Measurements from ENCODE around the gene FYB1.

The FYB1 gene

DNA sequence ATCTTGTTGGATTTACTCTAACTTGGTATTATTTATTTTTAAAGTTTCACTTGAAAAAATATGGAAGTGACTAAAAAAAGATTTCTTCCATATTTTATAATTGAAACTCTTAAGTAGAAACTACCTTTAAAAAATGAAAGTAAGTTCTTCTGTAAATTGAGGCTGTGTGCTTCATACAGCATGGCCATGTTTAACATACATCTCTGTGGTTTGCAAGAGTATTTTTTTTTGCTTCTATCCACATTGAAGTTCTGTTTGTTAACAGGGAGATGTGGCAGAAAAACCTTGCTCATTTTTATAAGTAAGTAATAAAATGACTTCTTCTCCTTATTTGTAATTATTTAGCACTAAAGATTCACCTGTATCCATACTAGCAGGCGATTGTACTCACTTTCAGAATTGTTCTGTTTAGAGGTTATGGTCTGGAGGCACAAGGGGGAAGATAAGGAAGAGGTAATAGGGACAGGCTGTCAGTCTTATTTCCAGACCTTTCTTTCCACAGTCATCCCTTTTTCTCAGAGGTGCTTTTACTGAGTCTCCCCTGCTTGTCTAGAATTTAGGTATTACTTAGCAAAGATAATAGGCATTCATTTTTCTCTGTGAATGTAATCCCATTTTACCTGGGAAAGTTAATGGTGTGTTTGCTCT, 16.0 kb downstream of the FYB1 start:
- no peak for DNase-seq

DNA sequence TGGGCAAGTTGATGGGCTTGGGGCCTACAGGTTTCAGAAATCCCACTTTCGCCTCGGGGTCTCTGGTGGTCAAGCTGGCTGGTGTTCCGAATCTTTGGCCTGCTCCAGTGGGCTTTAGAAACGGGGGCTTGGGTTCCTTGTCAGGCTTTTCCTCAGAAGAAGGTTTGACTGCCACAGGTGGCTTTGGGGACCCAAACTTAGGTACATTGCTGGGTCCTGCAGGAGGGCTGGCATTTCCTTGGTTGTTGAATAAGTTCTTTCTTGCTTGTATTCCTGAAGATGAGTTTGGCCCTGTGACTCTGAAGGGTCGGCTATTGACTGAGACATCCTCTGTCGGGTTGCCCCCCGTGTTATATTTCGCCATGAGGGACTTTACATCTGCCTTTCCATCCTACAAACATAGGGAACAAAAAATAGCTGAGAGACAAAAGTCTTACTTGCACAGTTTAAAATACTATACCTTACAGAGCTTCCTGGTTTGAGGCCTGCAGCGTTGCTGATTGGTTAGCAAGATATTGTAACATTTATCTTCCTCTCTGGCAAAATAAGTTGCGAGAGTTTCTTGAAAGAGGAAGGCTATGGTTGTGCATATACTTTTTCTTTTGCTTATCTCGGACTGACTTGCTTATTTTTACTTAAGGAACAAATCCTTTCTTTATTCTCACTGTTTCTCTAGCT, 16.6 kb downstream of the FYB1 start:
- DNase-seq: peak; percentile 41

DNA sequence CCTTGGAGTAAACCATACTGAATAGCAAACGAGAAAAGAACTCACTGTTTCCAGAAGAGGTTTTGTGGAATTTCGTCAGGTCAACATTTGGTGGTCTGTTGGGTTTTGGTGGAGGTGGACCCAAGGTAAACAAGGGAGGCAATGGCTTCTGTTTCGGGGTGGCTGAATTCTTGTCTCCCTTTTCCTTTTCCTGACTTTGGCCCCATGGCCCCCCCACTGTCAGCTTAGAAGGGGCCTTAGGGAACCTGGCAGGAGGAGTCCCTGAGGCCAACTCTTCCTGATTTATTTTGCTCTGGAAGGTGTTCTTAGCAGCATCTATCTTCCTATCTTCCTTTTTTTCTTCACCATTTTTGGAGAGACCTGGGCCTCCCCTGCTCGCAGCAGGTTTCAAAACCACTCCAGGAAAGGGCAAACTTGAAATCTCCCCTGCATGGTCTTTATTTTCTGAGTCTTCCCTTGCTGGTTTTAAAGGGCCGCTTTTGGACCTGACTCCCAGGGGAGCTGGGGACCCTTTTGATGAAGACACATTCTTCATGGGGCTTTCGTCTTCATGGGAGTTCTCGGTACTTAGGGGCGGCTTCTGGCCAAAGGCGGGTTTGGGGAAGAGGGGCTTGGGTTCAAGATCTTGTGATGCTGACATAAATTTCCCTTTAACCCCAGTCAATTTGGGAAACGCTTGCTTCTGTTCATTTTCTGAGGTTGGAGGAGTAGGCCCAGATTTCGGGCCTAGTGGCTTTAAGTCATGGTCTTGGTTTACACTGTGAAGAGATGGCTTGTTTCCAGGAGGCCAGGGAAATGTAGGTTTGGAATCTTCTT, 17.4 kb downstream of the FYB1 start:
- no peak for DNase-seq

DNA sequence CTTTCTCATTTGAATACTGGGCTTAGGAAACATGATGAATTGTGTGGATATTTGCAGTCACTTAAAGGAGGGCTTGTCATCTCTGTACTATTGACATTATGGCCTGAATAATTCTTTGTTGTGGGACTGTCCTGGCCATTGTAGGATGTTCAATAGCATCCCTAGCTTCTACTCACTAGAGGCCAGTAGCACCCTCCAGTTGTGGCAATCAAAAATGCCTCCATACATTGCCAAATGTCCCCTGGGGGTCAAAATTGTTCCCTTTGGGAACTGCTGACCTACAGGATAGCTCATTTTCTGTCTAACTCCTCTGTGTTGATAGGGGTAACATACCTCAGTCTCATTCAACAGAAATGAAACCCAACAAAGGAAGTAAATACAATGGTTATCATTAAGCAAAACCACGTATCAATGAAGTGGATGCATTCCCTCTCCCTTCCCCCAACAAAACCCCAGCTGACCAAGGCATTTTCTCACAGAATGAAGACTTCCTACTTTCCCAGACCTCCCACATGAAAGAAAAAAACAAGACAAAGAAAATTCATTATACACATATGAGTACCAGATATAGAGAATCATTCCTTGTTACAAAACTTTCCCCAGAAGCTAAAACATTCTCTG, 18.1 kb downstream of the FYB1 start:
- DNase-seq: no peak

DNA sequence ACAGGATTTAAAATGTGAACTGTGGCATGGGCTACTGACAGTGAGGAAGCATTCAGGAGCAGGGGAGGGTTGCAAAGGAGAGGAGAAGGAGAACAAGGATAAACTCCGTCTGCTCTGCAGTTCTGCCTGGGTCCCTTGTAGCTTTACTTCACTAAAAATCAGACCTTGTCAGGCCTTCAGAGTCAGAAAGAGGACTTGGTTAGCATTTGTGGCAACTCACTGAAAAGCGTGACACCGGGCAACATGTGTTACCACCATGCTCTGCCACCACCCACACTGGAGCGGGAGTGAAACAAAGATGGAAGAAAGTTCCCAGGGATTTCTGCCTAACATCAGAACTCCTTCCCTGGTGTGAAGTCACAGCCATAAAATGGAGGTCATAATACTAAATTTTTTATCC, 19.3 kb downstream of the FYB1 start:
- peak; percentile 59 for DNase-seq

DNA sequence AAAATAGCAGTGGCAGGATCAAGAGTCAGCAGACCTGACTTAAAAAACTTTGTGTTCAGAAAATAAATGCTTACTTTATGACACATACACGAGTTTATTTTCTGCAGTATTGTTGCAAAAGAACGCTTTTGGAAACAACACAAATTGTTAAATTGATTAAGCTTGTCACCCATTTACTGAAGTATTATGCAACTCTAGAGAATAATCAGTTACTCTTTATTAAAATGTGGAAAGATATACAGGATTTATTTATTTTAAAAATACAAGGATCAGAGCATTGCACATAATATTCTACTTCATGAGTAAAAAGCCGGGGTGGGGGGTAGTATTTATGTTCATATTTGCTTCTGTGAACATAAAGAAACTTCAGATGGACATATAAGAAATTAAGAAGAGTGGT, 20.0 kb downstream of the FYB1 start:
- DNase-seq: no peak

DNA sequence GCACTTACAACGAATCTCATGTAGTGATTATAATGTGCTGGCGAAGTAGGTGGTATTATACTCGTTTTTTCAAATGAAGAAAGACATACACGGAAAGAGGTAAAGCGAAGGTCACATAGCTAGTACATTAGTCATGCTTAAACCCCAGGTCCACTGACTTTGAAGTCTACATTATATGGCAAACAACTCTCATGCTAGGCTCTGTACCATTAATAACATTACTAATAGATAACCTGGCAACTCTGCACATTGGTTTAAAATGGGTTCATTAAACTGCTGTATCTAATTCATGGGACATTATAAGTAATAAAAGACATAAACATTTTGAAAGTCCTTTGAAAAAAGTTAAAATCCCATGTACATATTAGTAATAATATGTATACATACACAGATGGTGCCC, 21.2 kb downstream of the FYB1 start:
- no peak for DNase-seq

DNA sequence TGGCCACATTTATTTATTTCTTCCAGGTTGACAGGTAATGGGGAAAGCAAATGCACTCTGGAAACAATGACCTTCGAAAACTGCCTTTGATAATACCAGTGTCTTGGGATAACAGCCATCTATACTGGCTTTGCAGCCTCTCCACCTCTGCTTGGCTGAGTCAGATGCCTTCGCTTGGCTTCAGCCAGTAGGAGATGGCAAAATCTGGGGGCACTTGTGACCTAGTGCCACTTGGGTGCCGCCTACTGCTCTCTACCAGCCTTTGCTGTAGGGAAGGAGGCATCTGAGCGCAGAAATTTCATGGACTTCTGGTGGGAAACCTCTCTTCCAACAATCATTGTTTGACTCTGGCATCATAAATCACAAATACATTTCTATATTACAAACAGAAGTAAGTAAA, 21.8 kb downstream of the FYB1 start:
- peak; percentile 76 for DNase-seq

DNA sequence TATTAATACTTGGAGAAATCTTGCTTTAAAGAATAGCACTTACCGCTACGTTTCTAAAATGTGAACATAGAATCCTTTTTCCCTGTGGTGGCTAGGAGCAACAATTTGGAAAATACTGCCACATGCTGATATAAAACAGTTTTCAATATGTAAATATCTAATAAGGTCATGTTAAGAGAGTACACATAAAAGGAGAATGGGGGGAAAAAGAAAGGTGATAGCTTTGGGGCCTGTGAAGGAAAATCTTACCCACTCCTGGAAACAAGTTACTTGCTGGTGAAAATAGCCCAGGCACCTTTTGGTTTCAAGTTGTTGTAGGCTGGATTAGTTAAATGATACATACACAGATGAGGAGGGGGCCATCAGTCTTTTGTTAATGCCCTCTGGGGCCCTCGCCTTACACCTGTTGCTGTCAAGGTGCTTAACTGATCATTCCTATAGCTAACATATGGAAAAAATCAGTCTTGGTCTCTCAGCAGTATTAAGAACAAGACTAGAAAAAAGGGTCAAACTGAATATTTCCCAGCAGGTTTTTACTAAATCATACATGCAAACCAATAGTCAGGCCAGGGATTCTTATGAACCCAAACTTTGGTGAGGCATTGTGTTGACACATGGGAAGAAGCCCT, 24.1 kb downstream of the FYB1 start:
- no peak for DNase-seq

DNA sequence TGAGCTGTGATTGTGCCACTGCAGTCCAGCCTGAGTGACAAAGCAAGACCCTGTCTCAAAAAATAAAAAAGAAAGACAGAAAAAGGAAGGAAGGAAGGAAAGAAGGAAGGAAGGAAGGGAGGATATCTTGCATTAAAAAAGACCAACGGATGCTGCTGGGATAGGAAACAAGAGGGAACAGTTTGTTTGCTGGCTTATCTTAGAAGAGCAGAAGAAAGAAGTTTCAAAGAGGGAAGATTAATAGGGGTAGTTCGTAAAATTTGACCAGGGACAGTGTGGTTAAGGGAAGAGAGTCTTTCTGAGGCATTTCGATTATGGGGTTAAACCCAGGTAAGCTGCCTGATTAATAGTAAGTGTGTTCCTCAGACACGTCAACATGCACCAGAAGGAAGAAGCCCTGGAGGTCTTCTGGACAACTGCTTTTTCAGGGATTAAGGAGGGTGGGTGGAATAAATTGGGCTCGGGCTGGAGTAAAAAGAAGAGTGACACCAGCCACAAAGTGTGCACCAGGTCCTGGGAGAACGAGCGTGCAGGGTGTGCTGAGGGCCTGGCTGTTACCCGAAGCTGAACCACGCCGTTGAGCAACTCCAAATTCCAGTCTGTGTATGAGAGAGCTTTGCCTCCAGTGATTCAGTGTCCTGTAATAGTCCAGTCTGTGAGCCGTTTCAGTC, 24.8 kb downstream of the FYB1 start:
- DNase-seq: peak; percentile 45

DNA sequence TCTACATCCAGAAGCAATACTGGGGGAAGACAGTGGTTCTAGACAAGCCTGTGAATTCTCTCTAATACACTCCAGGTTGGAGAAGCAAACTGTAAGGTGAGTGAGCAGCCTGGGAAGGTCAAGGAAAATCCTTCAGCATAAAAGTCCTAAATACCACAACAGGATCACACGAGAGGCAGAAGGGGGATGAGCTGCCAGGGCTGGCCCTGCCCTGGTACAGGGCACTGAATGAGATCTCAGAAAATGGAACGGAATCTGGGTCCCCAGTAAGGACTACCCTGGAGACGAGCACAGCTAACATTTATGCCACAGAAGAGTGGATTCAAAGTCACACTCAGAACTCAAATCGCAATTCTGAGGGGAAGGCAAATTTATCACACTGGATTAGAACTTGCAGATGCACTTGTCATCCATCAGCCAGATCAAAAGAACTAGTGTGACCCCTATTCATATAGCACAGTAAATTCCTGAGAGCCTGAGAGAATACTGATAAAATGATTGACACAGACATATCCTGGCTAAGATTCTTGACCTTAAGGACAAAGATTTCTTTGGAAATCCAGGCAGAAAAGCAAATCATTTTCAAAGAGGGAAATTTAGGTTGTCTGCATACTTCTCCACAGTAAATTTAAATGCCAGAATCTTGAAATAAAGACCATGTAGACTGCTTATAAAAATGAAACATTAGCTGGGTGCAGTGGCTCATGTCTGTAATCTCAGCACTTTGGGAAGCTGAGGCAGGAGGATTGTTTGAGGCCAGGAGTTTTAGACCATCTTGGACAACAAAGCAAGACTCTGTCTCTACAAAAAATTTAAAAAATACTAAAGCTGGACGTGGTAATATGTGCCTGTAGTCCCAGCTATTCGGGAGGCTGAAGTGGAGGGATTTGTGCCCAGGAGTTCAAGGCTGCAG, 25.6 kb downstream of the FYB1 start:
- DNase-seq: no peak

DNA sequence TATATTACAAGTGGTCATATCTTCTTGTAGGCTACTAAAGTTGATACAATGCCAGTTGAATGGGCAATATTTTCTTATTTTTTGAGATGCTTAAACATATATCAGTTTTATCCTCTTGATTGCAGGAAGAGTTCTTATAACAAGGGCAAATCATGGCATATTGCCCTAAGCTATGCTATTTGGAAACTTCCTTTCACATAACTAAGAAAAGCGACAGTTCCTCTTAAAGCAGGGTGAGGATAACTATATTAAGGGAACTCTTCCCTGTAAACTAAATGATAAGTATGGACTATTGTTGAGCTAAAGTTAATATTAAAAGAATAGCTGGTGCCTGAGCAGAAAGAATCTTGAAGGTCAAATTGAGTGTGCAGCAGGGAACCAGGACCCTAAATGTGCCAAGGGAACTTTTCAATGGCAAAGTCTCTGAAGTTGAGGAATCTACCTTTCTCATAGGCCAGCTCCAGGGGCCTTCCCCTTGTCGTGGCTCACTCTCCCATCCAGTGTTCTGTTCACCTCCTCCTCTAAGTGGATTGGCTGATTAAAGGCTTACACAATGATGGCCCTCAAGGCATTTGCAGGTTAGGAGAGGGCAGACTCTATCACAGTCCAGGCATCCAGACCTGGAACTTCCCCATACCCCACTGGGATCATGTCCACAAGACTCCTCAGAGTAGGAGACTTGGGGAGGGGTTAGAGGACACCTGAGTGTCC, 26.8 kb downstream of the FYB1 start:
- no peak for DNase-seq

DNA sequence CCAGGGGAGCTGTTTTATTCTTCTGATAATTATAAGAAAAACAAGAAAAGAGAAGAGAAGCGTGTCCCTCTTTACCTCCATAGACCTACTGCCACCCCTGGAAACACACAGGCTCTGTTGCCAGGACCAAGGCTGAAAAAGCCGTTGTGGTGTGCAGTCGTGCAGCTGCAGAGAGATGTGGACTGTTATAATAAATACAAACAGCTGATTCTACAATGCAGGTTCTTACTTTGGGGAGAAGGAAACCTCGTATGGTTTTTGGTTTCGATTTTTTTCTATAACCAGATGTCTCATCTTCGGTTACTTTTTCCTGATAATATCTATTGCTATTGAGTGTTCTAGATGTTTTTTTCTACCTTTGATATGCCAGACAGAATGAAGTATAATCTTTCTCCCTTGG, 28.1 kb downstream of the FYB1 start:
- no peak for DNase-seq

DNA sequence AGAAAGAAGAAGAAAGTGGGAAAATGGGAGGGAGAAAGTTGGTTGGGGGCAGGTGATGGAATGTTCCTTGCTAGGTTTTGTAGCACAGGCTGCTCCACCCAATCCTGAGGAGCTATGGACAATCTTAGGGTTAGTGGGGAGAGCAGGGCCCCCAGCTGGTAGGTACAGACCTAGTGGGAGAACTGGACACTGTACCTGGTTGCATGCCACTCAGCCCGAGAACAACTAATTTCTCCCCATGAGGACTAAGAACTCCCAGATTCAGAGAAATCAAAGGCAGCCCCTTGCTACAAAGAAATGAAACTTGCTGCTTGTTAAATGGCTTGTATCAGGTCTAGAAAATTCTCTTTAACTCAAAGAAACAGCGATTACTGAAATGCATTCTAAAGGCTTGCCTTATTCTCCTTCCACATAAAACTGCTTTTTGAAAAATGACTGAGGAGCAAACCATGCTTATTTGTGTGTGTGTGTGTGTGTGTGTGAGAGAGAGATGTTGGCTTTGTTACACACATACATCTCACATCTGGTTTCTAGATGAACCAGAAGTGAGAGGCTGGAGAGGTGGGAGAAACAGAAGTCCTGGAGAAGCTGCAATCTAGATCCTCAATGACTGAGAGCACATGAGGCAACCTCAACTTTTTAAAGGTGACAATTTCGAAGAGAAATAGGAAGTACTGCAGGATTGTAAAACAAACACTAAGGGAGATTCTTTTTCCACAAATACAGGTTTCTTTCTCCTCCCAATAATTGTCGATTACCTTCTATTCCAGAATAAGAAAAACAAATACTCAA, 28.9 kb downstream of the FYB1 start:
- no peak for DNase-seq

DNA sequence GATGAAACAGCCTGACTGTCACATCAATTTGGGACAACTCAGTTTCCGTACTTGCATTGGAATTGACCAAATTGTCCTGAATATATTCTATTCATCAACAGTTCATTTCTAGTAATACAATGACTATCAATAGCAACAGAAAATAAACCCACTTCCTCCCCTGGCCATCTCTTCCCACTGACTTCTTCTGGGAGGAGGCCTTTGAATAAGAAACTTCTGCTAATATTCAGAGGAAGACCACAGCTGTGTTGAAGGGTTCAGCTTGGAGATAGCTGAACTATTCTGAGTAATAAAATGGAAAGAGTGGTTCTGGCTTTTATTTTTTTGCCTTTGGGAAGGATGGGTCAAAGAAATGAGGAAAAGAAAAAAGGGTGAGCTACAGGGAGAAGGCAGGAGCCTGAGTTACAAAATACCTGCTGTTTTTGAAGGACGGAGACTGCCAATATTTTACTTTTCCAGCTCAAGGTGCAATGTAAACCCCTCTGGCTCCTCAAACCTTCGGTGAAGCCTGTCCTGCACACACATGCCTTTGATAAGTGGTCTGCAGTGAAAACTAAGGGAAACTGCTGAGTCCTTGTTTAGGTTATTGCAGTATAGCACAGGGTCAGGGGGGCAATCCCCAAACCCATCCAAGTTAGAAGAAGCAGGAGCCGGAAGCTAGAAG, 29.9 kb downstream of the FYB1 start:
- no peak for DNase-seq

DNA sequence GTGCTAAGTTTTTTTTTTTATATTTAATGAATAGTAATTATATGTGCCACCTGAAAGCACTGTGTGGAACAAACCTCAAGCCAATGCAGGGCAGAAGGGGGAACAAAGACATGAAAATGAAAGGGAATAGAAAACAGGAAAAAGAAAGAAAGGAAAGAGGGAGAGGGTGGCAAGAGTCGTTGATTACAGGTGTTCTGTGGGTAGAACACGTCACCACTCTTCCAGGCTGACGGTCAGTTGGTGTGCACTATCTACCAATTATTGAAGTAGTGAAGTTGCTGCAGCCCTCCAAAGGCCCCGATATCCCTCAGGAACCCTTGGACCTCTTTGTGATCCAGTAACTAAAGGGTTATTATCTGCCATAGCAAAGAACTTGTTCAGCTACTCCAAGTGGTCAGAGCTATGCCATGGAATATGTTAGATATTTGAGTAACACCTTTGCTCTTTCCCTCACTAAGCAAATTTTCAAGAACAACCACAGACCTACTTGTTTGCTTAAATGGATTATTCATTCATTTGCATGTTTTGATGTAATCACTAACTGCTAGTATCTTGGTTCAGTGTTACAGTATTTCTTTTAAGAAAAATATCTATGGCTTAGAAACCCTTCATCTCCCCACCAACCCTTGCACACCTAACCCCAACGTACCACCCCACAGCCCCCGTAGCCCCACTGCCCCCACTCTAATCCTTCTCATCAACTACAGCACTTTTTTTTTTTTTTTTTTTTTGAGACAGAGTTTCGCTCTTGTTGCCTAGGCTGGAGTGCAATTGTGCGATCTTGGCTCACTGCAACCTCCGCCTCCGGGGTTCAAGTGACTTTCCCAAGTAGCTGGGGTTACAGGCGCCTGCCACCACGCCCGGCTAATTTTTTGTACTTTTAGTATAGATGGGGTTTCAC, 31.3 kb downstream of the FYB1 start:
- DNase-seq: peak; percentile 52

DNA sequence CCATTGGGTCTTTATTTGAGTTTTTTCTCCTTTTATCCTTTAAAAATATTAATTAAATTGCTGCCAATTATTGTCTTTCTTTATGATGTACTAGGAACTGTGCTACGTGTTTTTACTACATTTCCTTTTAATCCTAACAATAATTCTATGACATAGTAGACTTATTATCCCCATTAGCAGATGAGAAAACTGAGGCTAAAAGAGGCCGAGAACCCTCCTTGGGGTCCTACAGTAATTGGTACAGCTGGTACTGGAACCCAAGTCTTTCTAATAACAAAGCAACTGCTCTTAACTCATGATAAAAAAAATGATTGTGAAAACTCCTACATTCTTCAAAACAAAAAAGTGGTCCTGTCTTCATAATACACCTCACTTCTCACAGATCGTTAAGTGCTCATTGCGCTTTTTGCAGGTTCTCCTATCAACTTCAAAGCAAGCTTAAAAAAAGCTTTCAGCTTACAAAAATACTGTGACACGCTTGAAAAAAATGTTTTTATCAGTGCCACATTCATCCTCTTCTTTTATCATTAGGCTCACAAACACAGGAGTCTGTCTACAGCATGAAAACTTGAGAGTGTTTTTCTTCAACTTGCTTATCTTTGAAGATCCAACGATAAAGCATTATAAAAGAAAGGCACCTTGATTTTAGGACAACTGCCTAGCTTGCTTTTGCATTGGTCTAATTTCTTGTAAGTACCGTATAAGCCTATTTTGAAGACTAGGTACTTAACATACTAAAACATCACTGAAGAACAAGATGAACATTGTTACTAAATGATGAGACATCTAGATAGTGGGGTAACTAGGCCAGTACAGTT, 32.4 kb downstream of the FYB1 start:
- no peak for DNase-seq
